D721Med (cell line): ENCODE data around the gene SH3BP4.

ENCODE experiments used
- DNase-seq: peaks from one replicate; pipeline ENCODE4 v3.0.0; 2011; ENCODE audit warnings: low spot score; ENCODE audit not compliant: insufficient read length
- FAIRE-seq: peaks from 2 replicates; lab custom pipeline; 2011; peaks lifted over from hg19 to GRCh38; lab: Jason Lieb, UNC
- TF ChIP-seq, protein P1 (sequence below): IDR thresholded peaks from 2 replicates; pipeline ENCODE4 v1.5.1; 2012; ENCODE audit warnings: mild to moderate bottlenecking, control low read depth; ENCODE audit not compliant: insufficient read depth; ENCODE audit errors: missing control alignments

SH3BP4 gene

DNA sequence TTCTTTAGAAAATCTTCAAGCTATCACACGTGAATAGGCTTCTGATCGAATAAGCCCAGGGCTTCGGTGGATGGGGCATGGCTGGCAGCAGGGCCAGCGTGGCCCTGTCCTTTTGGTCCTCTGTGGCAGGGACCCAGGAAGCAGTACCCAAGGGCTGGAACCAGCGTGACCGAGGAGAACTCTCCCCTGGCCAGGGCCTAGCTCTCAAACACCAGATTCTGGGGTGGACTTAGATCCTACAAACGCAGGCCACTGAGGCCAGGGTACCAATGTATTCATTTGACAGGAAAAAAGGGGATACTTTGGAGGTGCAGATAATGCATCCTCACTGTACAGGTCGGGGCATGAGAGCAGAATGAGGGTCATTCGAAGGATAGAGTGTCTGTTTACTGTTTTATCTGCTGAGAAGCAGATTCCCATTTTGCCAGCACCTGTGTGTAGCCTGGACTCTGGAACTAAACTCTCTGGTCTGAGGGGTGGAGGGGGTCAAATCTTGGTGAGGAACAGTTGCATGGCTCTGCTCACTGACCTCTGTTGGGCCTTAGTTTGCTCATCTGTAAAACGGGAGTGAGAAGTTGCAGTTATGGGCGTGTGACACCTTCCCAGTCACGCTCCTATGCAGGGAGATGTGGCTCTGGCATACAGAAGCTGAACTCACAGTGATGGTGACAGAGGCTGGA is 51.4 kb downstream of the SH3BP4 start:
- DNase-seq, result no peak
- no peak for FAIRE-seq
- TF ChIP-seq, protein P1, sequence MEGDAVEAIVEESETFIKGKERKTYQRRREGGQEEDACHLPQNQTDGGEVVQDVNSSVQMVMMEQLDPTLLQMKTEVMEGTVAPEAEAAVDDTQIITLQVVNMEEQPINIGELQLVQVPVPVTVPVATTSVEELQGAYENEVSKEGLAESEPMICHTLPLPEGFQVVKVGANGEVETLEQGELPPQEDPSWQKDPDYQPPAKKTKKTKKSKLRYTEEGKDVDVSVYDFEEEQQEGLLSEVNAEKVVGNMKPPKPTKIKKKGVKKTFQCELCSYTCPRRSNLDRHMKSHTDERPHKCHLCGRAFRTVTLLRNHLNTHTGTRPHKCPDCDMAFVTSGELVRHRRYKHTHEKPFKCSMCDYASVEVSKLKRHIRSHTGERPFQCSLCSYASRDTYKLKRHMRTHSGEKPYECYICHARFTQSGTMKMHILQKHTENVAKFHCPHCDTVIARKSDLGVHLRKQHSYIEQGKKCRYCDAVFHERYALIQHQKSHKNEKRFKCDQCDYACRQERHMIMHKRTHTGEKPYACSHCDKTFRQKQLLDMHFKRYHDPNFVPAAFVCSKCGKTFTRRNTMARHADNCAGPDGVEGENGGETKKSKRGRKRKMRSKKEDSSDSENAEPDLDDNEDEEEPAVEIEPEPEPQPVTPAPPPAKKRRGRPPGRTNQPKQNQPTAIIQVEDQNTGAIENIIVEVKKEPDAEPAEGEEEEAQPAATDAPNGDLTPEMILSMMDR, result no peak

DNA sequence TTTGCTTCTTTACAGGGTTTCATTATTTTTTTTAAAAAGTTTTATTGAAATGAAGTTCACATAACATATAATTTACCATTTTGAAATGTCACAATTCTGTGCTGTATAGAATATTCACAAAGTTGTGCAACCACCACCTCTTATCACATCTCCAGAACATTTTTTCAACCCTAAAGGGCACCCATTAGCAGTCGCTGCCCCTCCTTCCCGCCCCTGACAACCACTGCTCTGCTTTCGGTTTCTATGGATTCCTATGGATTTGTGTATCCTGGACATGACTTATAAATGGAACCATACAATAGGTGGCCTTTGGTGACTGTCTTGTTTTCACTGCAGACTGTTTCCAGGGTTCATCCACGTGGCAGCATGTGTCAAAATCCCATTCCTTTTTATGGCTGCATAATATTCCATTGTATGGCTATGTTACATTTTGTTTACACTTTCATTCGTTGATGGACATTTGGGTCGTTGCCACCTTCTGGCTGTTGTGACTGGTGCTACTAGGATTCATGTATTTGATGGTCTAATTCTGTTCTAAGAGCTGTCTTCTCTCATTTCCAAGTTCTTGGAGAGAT is 52.6 kb downstream of the SH3BP4 start:
- FAIRE-seq (no peak), DNase-seq (no peak)

GRCh38 chr2:235005023-235005422 is 53.2 kb downstream of the SH3BP4 start:
- no peak for FAIRE-seq
- TF ChIP-seq, protein P1, result no peak
- DNase-seq, result no peak

More for the DNA sequence above, 52.6 kb downstream of the SH3BP4 start:
- TF ChIP-seq, protein P1, result no peak

GRCh38 chr2:235005603-235006259 is 53.9 kb downstream of the SH3BP4 start:
- FAIRE-seq, result no peak
- TF ChIP-seq, protein P1, result peak; percentile 53
- DNase-seq, result peak; percentile 97

DNA sequence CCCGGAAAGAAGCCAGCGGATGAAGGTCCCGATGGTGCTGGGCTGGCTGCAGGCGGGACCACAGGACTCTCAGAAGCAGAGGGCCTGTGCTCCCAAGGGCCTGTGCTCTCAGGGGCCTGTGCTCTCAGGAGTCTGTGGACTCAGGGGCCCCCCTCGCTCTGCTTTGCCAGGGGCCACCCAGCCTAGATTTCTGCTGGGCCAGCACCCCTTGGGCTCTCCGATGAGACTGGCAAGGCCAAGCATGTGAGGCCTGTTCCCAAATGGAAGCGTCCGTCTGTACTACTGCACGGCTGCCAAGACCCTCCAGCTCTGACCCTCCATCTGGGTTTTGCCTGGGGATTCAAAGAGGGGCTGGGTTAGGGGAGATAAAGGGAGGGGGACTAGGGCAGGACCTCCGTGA is 54.6 kb downstream of the SH3BP4 start:
- FAIRE-seq, result no peak

GRCh38 chr2:235006986-235007385 is 55.2 kb downstream of the SH3BP4 start:
- DNase-seq, result no peak
- TF ChIP-seq, protein P1, result no peak
- no peak for FAIRE-seq

More for the DNA sequence above, 54.6 kb downstream of the SH3BP4 start:
- TF ChIP-seq, protein P1, result no peak
- DNase-seq, result no peak
